Erythroblast (primary cell): ENCODE results near the gene SUSD6.

ENCODE experiments used
- GATA1 ChIP-seq: IDR thresholded peaks from 2 replicates; pipeline ENCODE4 v1.6.1; 2011; ENCODE audit warnings: low read depth, mild to moderate bottlenecking, control low read depth, low read length, moderate library complexity
- POLR2A ChIP-seq: IDR thresholded peaks from 2 replicates; pipeline ENCODE4 v1.6.1; 2011; ENCODE audit warnings: mild to moderate bottlenecking, low read length

DNA sequence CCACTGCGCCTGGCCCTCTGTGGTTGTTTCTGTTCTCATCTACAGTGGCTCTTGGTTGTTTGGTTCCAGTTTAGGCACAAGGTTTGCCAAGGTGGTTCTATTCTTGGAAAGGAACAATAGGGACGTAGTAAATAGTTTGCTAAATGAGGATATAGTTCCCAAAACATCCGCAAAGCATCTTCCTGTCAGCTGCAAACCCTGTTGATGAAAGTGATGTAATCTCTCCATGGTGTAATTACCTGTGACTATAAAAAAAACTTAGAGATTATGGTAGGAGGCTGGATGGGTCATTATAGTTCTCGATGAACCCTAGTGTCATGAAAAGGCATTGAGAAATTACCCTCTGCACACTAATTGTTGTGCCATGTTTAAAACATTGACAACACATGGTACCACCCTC lies 52.9 kb downstream of the SUSD6 start:
- TF ChIP-seq POLR2A (no peak), GATA1 (no peak)
